ENCODE data around the gene AIFM3.

The AIFM3 gene

GRCh38 chr22:20946991-20947390 lies 20.1 kb upstream of the AIFM3 start:
- no peak overlapping the region for H3K4me2 ChIP-seq (ENCODE audit: low read length)
- H3K4me1 ChIP-seq: no peaks in the 10 kb centered on the region
- H3K4me3 ChIP-seq (ENCODE audit: low read depth, low read length): no peak overlapping the region
- H3K79me2 ChIP-seq: peaks cover 42% of the 10 kb centered on the region
- H3K27ac ChIP-seq: no peak overlapping the region
- H3K9me3 ChIP-seq (ENCODE audit: control insufficient read depth, low read length): no peaks in the 10 kb centered on the region
- no peaks in the 10 kb centered on the region for H3K36me3 ChIP-seq (ENCODE audit: control insufficient read depth, insufficient read depth, low read length)
- no peak overlapping the region for H3K9ac ChIP-seq
- no peak overlapping the region for H2AFZ ChIP-seq
- no peaks in the 10 kb centered on the region for H3K27me3 ChIP-seq (ENCODE audit: control insufficient read depth, insufficient read depth, low read length)
- no peak for TF ChIP-seq CTCF (IDR thresholded peaks at IDR 0.05)

- Histone ChIP-seq H3K27me3 (ENCODE audit: control insufficient read depth, insufficient read depth, low read length) (no peaks in the 10 kb centered on the region), H3K4me1 (no peaks in the 10 kb centered on the region), H3K4me3 (ENCODE audit: low read depth, low read length) (no peak overlapping the region), H2AFZ (no peak overlapping the region), H3K79me2 (peaks cover 31% of the 10 kb centered on the region), H3K9me3 (ENCODE audit: control insufficient read depth, low read length) (no peaks in the 10 kb centered on the region), H3K4me2 (ENCODE audit: low read length) (no peak overlapping the region), H3K36me3 (ENCODE audit: control insufficient read depth, insufficient read depth, low read length) (no peaks in the 10 kb centered on the region), H3K9ac (no peak overlapping the region), H3K27ac (no peak overlapping the region)
- TF ChIP-seq CTCF (IDR thresholded peaks at IDR 0.05): no peak
Observed at GRCh38 chr22:20948450-20948849, 18.6 kb upstream of the AIFM3 start.

- no peaks in the 10 kb centered on the region for H3K4me1 ChIP-seq
- H3K27ac ChIP-seq: no peak overlapping the region
- H3K27me3 ChIP-seq (ENCODE audit: control insufficient read depth, insufficient read depth, low read length): no peaks in the 10 kb centered on the region
- no peak overlapping the region for H3K9ac ChIP-seq
- no peak overlapping the region for H3K4me3 ChIP-seq (ENCODE audit: low read depth, low read length)
- H3K36me3 ChIP-seq (ENCODE audit: control insufficient read depth, insufficient read depth, low read length): no peaks in the 10 kb centered on the region
- no peak overlapping the region for H3K4me2 ChIP-seq (ENCODE audit: low read length)
- H3K9me3 ChIP-seq (ENCODE audit: control insufficient read depth, low read length): no peaks in the 10 kb centered on the region
- no peak overlapping the region for H2AFZ ChIP-seq
- TF ChIP-seq CTCF (IDR thresholded peaks at IDR 0.05): no peak
- peaks cover 31% of the 10 kb centered on the region for H3K79me2 ChIP-seq
Observed at GRCh38 chr22:20948989-20949388, 18.1 kb upstream of the AIFM3 start.

GRCh38 chr22:20949698-20950183 lies 17.3 kb upstream of the AIFM3 start:
- no peaks in the 10 kb centered on the region for H3K9me3 ChIP-seq (ENCODE audit: control insufficient read depth, low read length)
- no peaks in the 10 kb centered on the region for H3K27me3 ChIP-seq (ENCODE audit: control insufficient read depth, insufficient read depth, low read length)
- H3K4me1 ChIP-seq: no peaks in the 10 kb centered on the region
- H3K79me2 ChIP-seq: peaks cover 24% of the 10 kb centered on the region
- H2AFZ ChIP-seq: no peak overlapping the region
- H3K4me3 ChIP-seq (ENCODE audit: low read depth, low read length): no peak overlapping the region
- no peaks in the 10 kb centered on the region for H3K36me3 ChIP-seq (ENCODE audit: control insufficient read depth, insufficient read depth, low read length)
- H3K27ac ChIP-seq: no peak overlapping the region
- TF ChIP-seq CTCF (IDR thresholded peaks at IDR 0.05): no peak
- no peak overlapping the region for H3K9ac ChIP-seq
- H3K4me2 ChIP-seq (ENCODE audit: low read length): no peak overlapping the region

GRCh38 chr22:20951151-20951931 lies 15.7 kb upstream of the AIFM3 start:
- no peak overlapping the region for H3K4me3 ChIP-seq (ENCODE audit: low read depth, low read length)
- no peak overlapping the region for H3K27ac ChIP-seq
- no peaks in the 10 kb centered on the region for H3K27me3 ChIP-seq (ENCODE audit: control insufficient read depth, insufficient read depth, low read length)
- no peak overlapping the region for H3K4me2 ChIP-seq (ENCODE audit: low read length)
- H3K9ac ChIP-seq: no peak overlapping the region
- H3K4me1 ChIP-seq: no peaks in the 10 kb centered on the region
- TF ChIP-seq CTCF (IDR thresholded peaks at IDR 0.05): no peak
- H3K36me3 ChIP-seq (ENCODE audit: control insufficient read depth, insufficient read depth, low read length): no peaks in the 10 kb centered on the region
- no peaks in the 10 kb centered on the region for H3K9me3 ChIP-seq (ENCODE audit: control insufficient read depth, low read length)
- peaks cover 14% of the 10 kb centered on the region for H3K79me2 ChIP-seq
- H2AFZ ChIP-seq: no peak overlapping the region
